ENCODE data around the gene SLC22A16. TPM values are rescaled to one million over a fixed set of nuclear protein-coding genes. Genes with fewer than 3 reads are reported as not detected.
"Not testable (repeated sequence)": the region's sequence is repeated elsewhere in the genome, so short reads cannot be mapped to it uniquely, and the experiment has no call there.

The SLC22A16 gene
- total RNA-seq, 2 experiments from 2014 or later: not detected

- intact Hi-C loops (cut with DNase I, micrococcal nuclease): no loop called here
- ATAC-seq: no peak
- no peak overlapping the region for H3K4me3 Mint-ChIP-seq
- ChIA-PET POLR2A (no interaction called here), CTCF (interaction anchor here (0.6 kb wide), 1 partner anchor 120 kb away, joined by 3 read pairs; no protein-coding TSS in a partner anchor)
- peaks cover 15% of the 10 kb centered on the region for H3K9me3 Mint-ChIP-seq (ENCODE audit: low read depth)
- peaks cover 3% of the 10 kb centered on the region for H3K36me3 Mint-ChIP-seq (ENCODE audit: low read depth)
- H3K27me3 Mint-ChIP-seq: peaks cover 5% of the 10 kb centered on the region
- H3K4me1 Mint-ChIP-seq: no peaks in the 10 kb centered on the region
- H3K27ac Mint-ChIP-seq: no peak overlapping the region
- DNase-seq: no peak
Measured at GRCh38 chr6:110462884-110463481, 13.4 kb downstream of the SLC22A16 start.

GRCh38 chr6:110461376-110461775 is 15.0 kb downstream of the SLC22A16 start:
- CTCF ChIA-PET: no interaction called here
- ATAC-seq: no peak

DNA sequence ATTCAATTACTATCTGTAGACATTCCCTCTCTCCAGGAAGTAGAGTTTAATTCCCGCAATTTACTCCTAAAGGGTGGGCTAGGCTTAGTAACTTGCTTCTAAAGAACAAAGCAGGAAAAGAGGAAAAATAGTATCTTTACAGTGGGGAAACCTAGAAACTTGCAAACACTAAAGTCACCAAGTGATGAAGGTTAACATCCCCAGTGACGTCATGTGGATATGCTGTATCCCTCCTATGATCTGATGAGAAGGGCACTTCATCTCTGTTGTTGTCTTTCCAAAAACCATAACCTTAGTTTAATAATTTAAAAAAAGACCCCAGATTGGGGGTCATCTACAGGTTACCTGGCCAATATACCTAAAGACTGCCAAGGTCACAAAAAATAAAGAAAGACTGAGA is 17.3 kb downstream of the SLC22A16 start:
- Mint-ChIP-seq H3K36me3 (ENCODE audit: low read depth) (peaks cover 3% of the 10 kb centered on the region), H3K4me1 (no peaks in the 10 kb centered on the region), H3K27ac (no peak overlapping the region), H3K4me3 (no peak overlapping the region), H3K27me3 (peaks cover 6% of the 10 kb centered on the region), H3K9me3 (ENCODE audit: low read depth) (peaks cover 15% of the 10 kb centered on the region)
- ATAC-seq: no peak
- intact Hi-C loops (cut with DNase I, micrococcal nuclease): no loop called here
- CTCF ChIA-PET: interaction anchor here (1.3 kb wide), 1 partner anchor 11 kb away, joined by 4 read pairs; no protein-coding TSS in a partner anchor
- no peak for DNase-seq
- POLR2A ChIA-PET: no interaction called here

More at GRCh38 chr6:110461376-110461775, 15.0 kb downstream of the SLC22A16 start:
- peaks cover 15% of the 10 kb centered on the region for H3K9me3 Mint-ChIP-seq (ENCODE audit: low read depth)
- no peak overlapping the region for H3K27ac Mint-ChIP-seq
- peaks cover 6% of the 10 kb centered on the region for H3K27me3 Mint-ChIP-seq
- intact Hi-C loops (cut with DNase I, micrococcal nuclease): no loop called here
- DNase-seq: no peak
- peaks cover 3% of the 10 kb centered on the region for H3K36me3 Mint-ChIP-seq (ENCODE audit: low read depth)
- H3K4me1 Mint-ChIP-seq: no peaks in the 10 kb centered on the region
- H3K4me3 Mint-ChIP-seq: no peak overlapping the region
- POLR2A ChIA-PET: no interaction called here

DNA sequence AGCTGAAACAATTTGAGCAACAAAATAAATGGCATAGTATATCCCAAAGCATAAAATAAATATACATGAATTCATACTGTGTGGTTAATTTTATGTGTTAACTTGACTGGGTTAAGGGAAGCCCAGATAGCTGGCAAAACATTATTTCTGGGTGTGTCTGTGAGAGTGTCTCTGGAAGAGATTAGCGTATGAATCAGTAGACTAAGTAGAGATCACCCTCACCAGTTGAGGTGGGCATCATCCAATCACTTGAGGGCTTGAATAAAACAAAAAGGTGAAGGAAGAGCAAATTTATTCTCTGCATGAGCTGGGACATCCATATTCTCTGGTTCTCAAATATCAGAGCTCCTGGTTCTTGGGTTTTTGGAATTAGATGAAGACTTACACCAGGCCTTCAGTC is 17.9 kb downstream of the SLC22A16 start:
- ChIA-PET POLR2A (no interaction called here), CTCF (interaction anchor here (1.1 to 1.3 kb wide), 2 partner anchors 12 to 110 kb away, joined by 3 to 4 read pairs; no protein-coding TSS in a partner anchor)
- H3K4me1 Mint-ChIP-seq: no peaks in the 10 kb centered on the region
- ATAC-seq (no peak), DNase-seq (no peak)
- no peaks in the 10 kb centered on the region for H3K36me3 Mint-ChIP-seq (ENCODE audit: low read depth)
- peaks cover 5% of the 10 kb centered on the region for H3K27me3 Mint-ChIP-seq
- intact Hi-C loops (cut with DNase I, micrococcal nuclease): no loop called here
- H3K9me3 Mint-ChIP-seq (ENCODE audit: low read depth): peaks cover 10% of the 10 kb centered on the region
- no peak overlapping the region for H3K27ac Mint-ChIP-seq
- H3K4me3 Mint-ChIP-seq: no peak overlapping the region

GRCh38 chr6:110457567-110458175 is 18.7 kb downstream of the SLC22A16 start:
- ATAC-seq; H3K9me3 Mint-ChIP-seq (ENCODE audit: low read depth); H3K27me3 Mint-ChIP-seq; H3K4me3 Mint-ChIP-seq; intact Hi-C loops (cut with DNase I, micrococcal nuclease); H3K27ac Mint-ChIP-seq; H3K36me3 Mint-ChIP-seq (ENCODE audit: low read depth); H3K4me1 Mint-ChIP-seq; POLR2A ChIA-PET: not testable (repeated sequence)
- CTCF ChIA-PET: interaction anchor here (1.1 to 1.6 kb wide), 3 partner anchors 13 to 111 kb away, joined by 3 to 4 read pairs (median 3); no protein-coding TSS in a partner anchor
- peak; percentile 46 for DNase-seq

GRCh38 chr6:110456694-110457093 is 19.7 kb downstream of the SLC22A16 start:
- no peak overlapping the region for H3K27ac Mint-ChIP-seq
- H3K4me3 Mint-ChIP-seq: no peak overlapping the region
- no peaks in the 10 kb centered on the region for H3K4me1 Mint-ChIP-seq
- ChIA-PET POLR2A (no interaction called here), CTCF (interaction anchor here (1.6 kb wide), 1 partner anchor 19 kb away, joined by 3 read pairs; no protein-coding TSS in a partner anchor)
- ATAC-seq (no peak), DNase-seq (no peak)
- peaks cover 7% of the 10 kb centered on the region for H3K27me3 Mint-ChIP-seq
- intact Hi-C loops (cut with DNase I, micrococcal nuclease): no loop called here
- peaks cover 3% of the 10 kb centered on the region for H3K9me3 Mint-ChIP-seq (ENCODE audit: low read depth)
- H3K36me3 Mint-ChIP-seq (ENCODE audit: low read depth): no peaks in the 10 kb centered on the region

GRCh38 chr6:110449541-110449895 is 26.9 kb downstream of the SLC22A16 start:
- no peak overlapping the region for H3K27ac Mint-ChIP-seq
- no peak for ATAC-seq
- H3K27me3 Mint-ChIP-seq: peaks cover 10% of the 10 kb centered on the region
- ChIA-PET CTCF (interaction anchor here (0.7 to 0.8 kb wide), 2 partner anchors 9 to 91 kb away, joined by 3 read pairs; partner anchors contain the start of gene METTL24), POLR2A (no interaction called here)
- no peak overlapping the region for H3K4me3 Mint-ChIP-seq
- intact Hi-C loops (cut with DNase I, micrococcal nuclease): no loop called here
- no peaks in the 10 kb centered on the region for H3K9me3 Mint-ChIP-seq (ENCODE audit: low read depth)
- no peaks in the 10 kb centered on the region for H3K36me3 Mint-ChIP-seq (ENCODE audit: low read depth)
- no peak for DNase-seq
- H3K4me1 Mint-ChIP-seq: no peaks in the 10 kb centered on the region

DNA sequence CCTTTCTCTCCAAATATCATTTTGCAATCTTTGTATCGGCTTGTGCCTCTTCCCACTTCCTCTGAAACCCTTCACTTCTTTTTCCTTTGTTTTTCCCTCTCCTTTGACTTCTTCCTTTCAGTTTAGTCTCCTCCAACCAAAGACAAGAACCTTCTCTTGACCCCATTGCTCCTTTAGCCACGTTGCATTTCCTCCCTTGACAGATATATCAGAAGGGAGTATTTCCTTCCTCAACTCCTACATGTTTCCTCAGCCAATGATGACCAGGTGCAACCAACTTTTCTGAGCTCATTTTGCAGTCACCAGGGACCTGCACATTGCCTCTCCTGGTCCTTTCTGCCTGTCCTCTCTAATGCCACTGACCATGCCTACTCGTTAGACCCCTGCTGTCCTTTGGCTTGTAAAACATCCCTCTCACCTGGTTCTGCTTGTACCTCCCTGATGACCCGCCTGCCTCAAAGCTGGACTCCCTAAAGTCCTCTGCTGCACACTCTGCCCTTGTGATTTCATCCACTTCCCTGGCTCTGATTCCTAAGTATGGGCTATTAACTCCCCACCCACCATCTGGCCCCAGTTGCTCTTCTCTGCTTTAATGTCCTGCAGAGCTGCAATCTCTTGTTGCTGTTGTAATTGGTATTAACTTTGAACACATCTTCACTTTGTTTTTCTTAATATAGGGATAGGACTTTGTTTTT is 27.4 kb downstream of the SLC22A16 start:
- Mint-ChIP-seq H3K27me3 (peaks cover 9% of the 10 kb centered on the region), H3K4me3 (no peak overlapping the region), H3K4me1 (no peaks in the 10 kb centered on the region), H3K36me3 (ENCODE audit: low read depth) (no peaks in the 10 kb centered on the region), H3K27ac (no peak overlapping the region), H3K9me3 (ENCODE audit: low read depth) (no peaks in the 10 kb centered on the region)
- intact Hi-C loops (cut with DNase I, micrococcal nuclease): no loop called here
- ChIA-PET POLR2A (no interaction called here), CTCF (interaction anchor here (0.7 to 0.8 kb wide), 2 partner anchors 8 to 91 kb away, joined by 3 read pairs; partner anchors contain the start of gene METTL24)
- DNase-seq: no peak
- no peak for ATAC-seq

DNA sequence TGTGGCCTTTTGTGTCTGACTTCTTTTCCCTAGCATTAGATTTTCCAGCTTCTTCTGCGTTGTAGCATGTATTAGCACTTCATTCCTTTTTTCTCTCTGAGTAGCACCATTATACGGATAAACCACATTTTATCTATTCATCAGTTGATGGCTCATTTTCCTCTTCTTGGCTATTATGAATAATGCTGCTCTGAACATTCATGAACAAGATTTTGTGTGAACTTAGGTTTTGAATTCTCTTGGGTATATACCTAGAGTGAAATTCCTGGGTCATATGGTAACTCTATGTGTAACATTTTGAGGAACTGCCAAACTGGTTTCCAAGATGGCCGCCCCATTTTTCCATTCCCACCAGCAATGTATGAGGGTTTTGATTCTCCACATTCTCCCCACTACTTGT is 28.7 kb downstream of the SLC22A16 start:
- no peaks in the 10 kb centered on the region for H3K36me3 Mint-ChIP-seq (ENCODE audit: low read depth)
- DNase-seq (no peak), ATAC-seq (no peak)
- H3K27ac Mint-ChIP-seq: no peak overlapping the region
- H3K9me3 Mint-ChIP-seq (ENCODE audit: low read depth): no peaks in the 10 kb centered on the region
- ChIA-PET POLR2A (no interaction called here), CTCF (no interaction called here)
- H3K27me3 Mint-ChIP-seq: peaks cover 8% of the 10 kb centered on the region
- no peaks in the 10 kb centered on the region for H3K4me1 Mint-ChIP-seq
- intact Hi-C loops (cut with DNase I, micrococcal nuclease): no loop called here
- H3K4me3 Mint-ChIP-seq: no peak overlapping the region

- ChIA-PET CTCF (no interaction called here), POLR2A (no interaction called here)
- H3K27ac Mint-ChIP-seq: no peak overlapping the region
- no peaks in the 10 kb centered on the region for H3K9me3 Mint-ChIP-seq (ENCODE audit: low read depth)
- H3K4me3 Mint-ChIP-seq: no peak overlapping the region
- no peaks in the 10 kb centered on the region for H3K4me1 Mint-ChIP-seq
- ATAC-seq (no peak), DNase-seq (no peak)
- intact Hi-C loops (cut with DNase I, micrococcal nuclease): no loop called here
- H3K27me3 Mint-ChIP-seq: peaks cover 4% of the 10 kb centered on the region
- no peaks in the 10 kb centered on the region for H3K36me3 Mint-ChIP-seq (ENCODE audit: low read depth)
Measured at GRCh38 chr6:110446405-110446804, 30.0 kb downstream of the SLC22A16 start.

DNA sequence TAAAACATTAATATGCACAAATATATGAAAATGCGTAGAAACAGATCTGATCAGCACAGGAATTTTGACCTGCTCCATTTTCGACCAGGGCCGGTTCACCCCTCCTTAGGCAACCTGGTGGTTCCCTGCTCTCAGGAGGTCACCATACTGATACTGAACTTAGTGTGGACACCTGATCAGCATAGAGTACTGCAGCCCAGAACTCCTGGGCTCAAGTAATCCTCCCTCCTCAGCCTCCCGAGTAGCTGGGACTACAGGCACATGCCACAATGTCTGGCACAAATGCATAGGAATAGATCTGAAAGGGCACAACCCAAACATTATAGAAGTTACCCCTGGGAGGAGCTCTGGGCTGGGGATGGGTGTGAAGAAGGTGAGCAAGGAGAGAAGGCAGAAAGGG is 36.4 kb downstream of the SLC22A16 start:
- peaks cover 17% of the 10 kb centered on the region for H3K27me3 Mint-ChIP-seq
- ATAC-seq (no peak), DNase-seq (no peak)
- no peaks in the 10 kb centered on the region for H3K9me3 Mint-ChIP-seq (ENCODE audit: low read depth)
- no peak overlapping the region for H3K4me3 Mint-ChIP-seq
- intact Hi-C loops (cut with DNase I, micrococcal nuclease): no loop called here
- no peaks in the 10 kb centered on the region for H3K4me1 Mint-ChIP-seq
- POLR2A ChIA-PET: no interaction called here
- no peak overlapping the region for H3K27ac Mint-ChIP-seq
- H3K36me3 Mint-ChIP-seq (ENCODE audit: low read depth): no peaks in the 10 kb centered on the region
- CTCF ChIA-PET: interaction anchor here (0.8 kb wide), 1 partner anchor 66 kb away, joined by 3 read pairs; no protein-coding TSS in a partner anchor

- POLR2A ChIA-PET: no interaction called here
- no peak overlapping the region for H3K4me3 Mint-ChIP-seq
- intact Hi-C loops (cut with DNase I, micrococcal nuclease): no loop called here
Measured at GRCh38 chr6:110439356-110439755, 37.1 kb downstream of the SLC22A16 start.

More at GRCh38 chr6:110439356-110439755, 37.1 kb downstream of the SLC22A16 start:
- CTCF ChIA-PET: no interaction called here
- no peaks in the 10 kb centered on the region for H3K36me3 Mint-ChIP-seq (ENCODE audit: low read depth)
- peaks cover 17% of the 10 kb centered on the region for H3K27me3 Mint-ChIP-seq
- H3K4me1 Mint-ChIP-seq: no peaks in the 10 kb centered on the region
- no peak for DNase-seq
- no peak overlapping the region for H3K27ac Mint-ChIP-seq
- no peak for ATAC-seq
- no peaks in the 10 kb centered on the region for H3K9me3 Mint-ChIP-seq (ENCODE audit: low read depth)

Measured in activated CD4-positive, alpha-beta T cell treated with anti-CD3 and anti-CD28 coated beads for 36 hours (primary cell).